Left cardiac atrium (tissue), 4 donors: ENCODE results near the gene HDLBP. TPM values are rescaled to one million over a fixed set of nuclear protein-coding genes. Genes with fewer than 3 reads are reported as not detected.
A peak's percentile ranks its signal among the peaks of the same experiment; 100 is the strongest.

Source experiments
- ATAC-seq, 2 donors: fragments of 200-7000 bp; cut with Tn5 transposase; one replicate each; pipeline ENCODE4 v1.9.1; 2020; ENCODE audit warnings: mild to moderate bottlenecking in 2 of 2, moderate library complexity in 2 of 2
- DNase-seq: peaks from one replicate; pipeline ENCODE4 v3.0.0-alpha.2; 2020
- intact Hi-C, 2 donors: fragments of 100-400 bp; cut with DNase I; formaldehyde crosslinking; loops; one replicate each; pipeline versions ENCODE4 v1.14.1 to v1.15.1; 2022 to 2023
- total RNA-seq, 2 donors: library from RNA; stranded (reverse); fragmentation: NEBNext Ultra II Directional; extraction: Animal tissue kit (Norgen Biotek cat#: 25700); gene quantifications; one replicate each; pipeline ENCODE4 v1.2.1, GENCODE V29; 2021
- donor health status: DM: no; HTN: yes; CAD: no.
- donor health status: DM: no; HTN: yes; CAD: no; lungs with severe emphysema.
- donor health status: DM: yes; HTN: yes; CAD: no.
- donor health status: Dilated cardiomyopathy.

HDLBP gene
- total RNA-seq, 2 donors from 2014 or later = 357 to 358 TPM

DNA sequence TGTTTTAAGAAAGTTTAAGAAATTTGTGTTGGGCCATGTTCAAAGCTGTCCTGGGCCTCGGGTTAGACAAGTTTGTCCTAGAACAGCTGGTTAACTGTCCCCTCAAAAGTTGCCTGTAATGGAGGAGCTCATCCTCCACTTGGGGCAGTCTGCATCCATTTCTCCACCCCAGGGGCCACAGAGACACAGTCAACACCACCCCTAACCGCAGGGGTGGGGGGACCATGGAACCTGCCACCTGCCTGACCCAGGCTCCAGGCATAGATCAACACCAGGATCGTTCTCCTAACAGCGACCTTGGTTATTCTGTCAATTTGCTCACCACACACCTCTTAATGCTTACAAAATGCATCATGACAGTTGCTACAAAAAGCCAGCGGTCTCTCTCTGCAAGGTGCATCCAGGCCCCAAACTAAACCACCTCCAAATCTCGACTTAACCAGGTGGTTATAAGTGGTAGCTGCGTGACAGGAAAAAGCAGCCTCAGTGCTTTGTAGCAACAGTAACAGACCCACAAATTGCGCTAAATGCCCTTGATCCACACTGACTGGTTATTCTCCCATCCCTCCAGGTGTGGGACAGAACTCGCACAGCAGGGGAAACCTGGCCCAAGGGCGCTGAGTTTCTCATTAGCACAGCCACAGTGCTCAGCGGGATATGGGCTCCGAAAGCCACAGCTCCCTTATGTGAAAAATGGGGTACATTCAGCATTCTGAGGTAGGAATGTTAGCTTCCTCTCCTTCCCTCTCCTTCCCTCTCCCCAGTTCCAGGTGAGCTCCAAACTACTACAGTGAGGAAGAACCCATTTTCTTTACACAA is 48.0 kb downstream of the HDLBP start:
- DNase-seq = no peak
- ATAC-seq = no peak
- intact Hi-C loops = no loop called here

DNA sequence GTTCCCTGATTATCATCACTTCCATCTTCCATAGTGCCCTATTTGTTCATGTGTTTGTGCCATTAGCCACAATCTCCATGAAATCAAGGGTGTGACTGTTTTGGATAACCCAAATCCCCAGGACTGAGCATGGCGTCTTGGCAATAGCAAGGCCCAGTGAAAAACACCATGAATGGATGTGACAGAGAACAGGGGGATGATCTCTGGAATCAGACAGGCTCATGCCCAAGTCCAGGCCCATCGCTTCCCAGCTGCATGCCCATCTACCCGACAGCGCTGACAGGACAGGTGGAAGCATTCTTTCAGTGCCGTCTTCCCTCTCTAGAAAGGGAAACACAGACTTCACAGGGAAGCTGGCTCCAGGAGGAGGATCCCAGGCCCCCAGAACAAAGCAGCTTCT is 50.0 kb downstream of the HDLBP start:
- intact Hi-C loops = no loop called here
- DNase-seq = no peak
- no peak for ATAC-seq

DNA sequence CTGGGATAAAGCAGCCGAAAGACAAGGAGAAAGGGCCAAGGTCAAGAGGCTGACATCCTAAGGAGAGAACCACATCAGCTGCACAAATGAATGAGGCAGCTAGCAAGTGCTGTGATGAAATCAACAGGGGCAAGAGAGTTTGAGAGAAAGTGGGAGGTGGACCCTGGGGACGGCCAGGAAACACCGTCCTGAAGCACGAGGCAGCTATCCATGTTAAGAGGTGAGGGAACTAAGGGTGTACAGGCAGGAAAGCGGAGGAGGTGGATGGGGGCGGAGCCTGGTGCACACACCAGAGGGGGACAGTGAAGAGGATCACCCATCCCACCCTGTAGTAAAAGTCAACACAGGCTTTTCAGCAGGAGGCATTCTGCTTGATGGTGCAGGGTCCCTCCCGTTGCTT is 52.4 kb downstream of the HDLBP start:
- intact Hi-C loops = no loop called here
- ATAC-seq = no peak
- DNase-seq = no peak

DNA sequence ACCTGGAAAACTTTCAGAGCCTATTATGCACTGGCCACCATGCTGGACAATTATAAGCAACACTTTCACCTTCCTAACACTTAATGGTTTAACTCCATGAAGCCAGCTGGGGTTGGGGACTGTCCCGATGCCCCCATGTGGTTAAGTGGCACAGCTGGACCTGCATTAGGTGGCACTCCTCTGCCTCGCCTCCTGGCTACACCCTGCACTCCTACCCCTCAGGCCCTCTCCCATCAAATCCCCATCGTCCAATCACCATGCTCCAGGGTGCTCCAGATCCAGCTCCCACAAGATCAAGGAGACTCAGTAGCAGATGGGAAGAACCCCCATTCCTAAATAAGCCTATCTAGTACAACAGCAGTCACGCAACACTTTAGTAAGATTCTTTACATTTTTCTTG is 53.8 kb downstream of the HDLBP start:
- DNase-seq (no peak), ATAC-seq (peak in 1 of 2 donors; percentile 14)
- intact Hi-C loops = no loop called here

DNA sequence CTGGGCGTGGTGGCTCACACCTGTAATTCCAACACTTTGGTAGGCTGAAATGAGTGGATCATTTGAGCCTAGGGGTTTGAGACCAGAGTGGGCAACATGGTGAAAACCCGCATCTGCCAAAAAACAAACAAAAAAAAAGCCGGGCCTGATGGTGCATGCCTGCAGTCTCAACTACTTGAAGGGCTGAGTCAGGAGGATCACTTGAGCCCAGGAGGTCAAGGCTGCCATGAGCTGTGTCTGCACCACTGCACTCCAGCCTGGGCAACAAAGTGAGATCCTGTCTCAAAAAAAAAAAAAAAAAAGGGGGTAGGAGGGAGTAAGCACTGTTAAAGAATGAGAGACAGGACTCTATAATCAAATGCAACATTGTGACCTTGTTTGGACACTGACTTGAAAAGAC is 54.6 kb downstream of the HDLBP start:
- intact Hi-C loops = no loop called here
- no peak for ATAC-seq

DNA sequence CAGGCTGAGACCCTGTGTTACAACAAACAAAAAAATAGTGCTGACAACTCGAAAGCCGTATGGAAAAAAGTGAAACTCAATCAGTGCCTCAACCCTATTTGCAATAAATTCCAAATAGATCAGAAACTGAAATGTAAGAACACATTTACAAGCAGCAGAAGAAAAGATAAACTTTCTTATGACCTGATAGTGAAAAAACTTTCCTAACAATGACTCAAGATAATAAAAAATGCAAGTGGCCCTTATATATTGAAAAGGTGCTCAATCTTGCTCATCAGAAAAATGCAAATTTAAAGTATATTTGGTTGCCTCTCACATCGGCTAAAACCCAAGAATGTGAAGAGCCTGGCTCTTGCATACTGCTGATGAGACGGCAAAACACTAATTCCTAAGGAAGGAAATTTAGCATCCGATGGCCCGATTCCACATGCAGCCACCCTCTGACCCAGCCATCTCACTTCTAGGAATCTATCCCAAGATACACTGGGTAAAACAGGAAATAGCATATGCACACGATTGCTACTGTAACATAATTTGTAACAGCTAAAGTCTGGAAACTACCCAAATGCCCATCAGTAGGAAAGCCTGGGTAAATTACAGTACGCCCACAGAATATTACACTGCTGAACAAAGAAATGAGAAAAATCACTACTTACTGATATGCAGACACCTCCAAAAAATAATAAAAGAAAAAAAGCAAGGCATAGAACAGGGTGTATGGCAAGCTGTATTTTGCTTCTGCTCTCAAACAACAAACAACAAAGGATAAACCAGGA is 56.8 kb downstream of the HDLBP start:
- ATAC-seq (no peak), DNase-seq (no peak)
- intact Hi-C loops = no loop called here

More for the DNA sequence above, 54.6 kb downstream of the HDLBP start:
- no peak for DNase-seq

DNA sequence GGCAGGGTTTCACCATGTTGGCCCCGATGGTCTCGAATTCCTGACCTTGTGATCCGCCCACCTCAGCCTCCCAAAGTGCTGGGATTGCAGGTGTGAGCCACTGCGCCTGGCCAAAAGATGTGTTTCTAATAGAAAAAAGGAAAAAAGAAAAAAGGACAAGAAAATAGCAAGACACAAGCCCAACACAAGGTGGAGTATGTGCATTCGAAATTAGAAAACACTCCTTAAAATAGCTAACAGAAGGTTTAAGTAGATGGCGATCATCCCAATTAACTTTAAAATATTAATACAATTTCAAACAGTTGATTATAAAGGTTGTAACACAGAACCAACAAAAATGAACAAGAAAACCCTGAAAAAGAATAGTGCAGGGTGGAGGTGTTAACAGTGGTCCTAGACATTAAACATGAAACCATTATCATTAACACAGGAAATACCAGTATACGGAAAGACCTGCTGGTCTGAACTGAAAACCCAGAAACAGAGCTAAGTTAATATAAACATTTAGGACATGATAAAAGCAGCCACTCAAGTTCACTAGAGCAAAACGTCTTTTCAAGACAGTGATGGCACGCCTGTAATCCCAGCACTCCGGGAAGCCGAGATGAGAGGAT is 57.9 kb downstream of the HDLBP start:
- intact Hi-C loops = no loop called here
- ATAC-seq = no peak
- no peak for DNase-seq

DNA sequence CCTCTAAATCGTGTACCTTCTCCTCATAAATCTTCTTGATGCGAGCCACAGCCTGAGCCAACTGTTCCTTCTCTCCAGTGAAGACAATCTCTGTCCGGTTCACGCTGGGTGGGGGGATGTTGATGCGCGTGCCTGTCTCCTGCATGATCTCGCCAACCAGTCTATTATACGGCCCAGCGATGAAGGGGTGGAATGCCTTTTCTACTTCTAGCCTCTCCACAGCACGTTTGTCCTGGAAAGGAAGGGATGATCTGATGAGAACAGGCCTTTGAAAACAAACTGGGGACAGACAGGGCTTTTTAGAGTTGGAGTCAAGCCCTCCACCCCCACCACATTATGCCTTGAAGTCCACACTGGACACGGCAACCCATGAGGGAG is 59.3 kb downstream of the HDLBP start:
- ATAC-seq (no peak), DNase-seq (no peak)
- intact Hi-C loops = no loop called here

DNA sequence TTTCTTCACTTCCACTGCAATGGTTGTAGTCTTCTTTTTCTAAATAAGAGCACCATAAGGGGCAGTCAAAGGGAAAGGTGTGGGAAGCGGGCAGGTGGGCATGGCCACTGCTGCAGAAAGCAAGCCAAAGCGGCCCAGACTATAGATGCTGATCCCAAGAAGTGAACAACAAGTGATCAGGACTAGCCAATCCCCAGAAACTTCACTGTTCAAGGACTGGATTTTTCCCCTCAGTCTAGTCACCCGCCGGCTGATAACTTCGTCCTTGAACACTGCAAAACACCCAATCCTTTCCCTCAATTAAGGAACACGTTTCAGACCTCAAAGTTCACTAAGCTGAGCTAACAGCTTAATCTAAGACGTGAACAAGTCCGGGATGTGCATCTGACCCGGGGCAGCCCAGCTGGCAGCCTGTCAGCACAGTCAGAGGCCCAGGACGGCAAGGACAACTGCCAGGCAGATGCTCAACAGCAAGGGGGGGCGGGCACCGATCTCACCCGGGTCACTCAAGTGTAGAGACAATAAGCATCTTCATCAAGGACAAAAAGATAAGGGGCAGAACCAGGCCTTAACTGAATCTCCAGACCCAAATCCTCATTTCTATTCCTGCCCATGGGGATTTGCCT is 59.8 kb downstream of the HDLBP start:
- intact Hi-C loops = no loop called here
- peak; percentile 41 to 49 for ATAC-seq
- no peak for DNase-seq

DNA sequence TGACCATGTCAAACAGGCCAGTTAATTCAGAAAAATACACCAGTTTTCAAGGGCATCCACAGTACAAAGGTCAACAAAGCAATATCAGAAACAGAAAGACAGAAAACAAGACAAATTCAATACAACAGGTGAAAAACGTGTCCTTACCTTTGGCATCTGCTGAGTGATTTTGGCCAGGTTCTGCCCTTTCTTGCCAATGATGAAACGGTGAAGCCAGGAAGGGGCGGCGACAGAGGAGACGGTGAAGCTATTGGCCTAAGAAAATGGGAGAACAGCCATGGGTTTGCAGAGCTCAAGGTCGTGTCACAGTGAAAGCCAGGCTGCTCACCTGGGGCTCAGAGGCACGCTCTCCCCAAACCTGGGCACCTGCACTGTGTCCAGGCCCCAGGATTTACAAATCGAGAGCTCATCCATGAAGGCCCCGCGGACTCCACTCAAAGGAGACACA is 60.5 kb downstream of the HDLBP start:
- ATAC-seq = no peak
- no peak for DNase-seq
- intact Hi-C loops = no loop called here

DNA sequence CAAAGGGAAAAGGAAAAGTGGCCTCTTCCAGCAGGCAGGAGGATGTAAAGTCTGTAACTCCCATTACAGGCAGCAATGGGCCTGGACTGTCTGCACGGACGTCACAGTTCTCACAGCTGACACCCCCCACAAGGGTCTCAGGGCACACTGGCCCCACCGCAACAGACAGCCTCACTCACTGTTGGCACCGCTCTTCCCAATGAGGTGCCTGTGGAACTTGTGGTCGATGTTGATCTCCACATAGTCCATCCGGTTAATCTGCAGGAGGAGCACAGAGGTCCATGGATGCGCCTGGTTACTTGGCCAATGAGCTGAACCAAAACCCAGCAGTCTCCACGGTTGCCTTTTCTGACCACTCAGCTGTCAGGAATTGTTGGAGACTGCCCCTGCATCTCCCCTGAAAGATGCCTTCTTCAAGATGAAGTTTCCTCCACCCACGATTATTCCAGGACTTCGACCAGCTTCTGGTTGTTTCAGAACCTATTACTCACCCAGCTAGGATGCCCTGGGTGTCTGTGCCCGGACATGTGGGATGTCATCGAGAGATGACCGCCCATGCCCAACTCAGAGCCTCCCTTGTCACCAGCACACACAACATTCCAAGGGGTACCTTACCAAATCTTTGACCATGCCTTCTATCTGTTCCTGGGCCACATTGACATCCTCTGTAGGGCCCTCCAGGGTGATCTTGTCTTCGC is 62.5 kb downstream of the HDLBP start:
- ATAC-seq (no peak), DNase-seq (no peak)
- intact Hi-C loops = no loop called here

DNA sequence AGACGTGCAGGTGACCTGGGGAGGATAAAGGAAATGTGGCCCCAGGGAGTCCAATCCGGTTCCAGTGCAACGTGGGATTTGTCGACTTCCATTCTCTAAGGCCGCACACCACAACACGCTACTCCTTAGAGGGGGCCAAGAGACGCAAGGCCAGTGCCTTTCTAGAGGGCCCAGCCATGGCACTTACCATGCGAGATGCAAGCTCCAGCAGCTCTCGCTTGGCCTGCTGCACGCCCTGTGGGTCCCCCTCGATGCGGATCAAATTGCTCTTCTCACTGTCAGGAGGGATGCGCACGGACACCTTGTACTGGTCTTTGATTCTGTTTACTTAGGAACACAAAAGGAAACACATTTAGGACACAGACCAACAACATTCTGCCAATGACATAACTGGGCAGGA is 65.8 kb downstream of the HDLBP start:
- ATAC-seq = no peak
- DNase-seq = no peak
- intact Hi-C loops = no loop called here

DNA sequence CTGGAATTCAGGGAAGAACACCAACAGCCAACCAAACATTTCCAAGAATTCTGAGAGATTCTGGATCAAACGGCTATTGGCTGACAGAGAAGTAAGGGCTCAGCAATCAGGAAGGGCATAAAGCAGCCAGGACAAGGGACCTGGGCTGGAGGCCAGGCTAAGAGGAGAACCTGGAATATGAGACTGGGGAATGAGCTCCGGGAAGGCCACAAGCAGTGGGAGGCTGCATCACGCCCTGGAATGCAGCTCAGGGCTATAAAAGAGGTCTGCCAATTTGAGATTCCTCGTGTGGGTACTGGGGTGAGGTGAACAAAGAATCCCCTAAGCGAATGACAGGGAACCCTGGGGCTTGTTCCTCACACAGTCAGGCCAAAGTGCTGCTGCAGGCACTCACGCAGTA is 66.6 kb downstream of the HDLBP start:
- ATAC-seq (no peak), DNase-seq (no peak)
- intact Hi-C loops = no loop called here

DNA sequence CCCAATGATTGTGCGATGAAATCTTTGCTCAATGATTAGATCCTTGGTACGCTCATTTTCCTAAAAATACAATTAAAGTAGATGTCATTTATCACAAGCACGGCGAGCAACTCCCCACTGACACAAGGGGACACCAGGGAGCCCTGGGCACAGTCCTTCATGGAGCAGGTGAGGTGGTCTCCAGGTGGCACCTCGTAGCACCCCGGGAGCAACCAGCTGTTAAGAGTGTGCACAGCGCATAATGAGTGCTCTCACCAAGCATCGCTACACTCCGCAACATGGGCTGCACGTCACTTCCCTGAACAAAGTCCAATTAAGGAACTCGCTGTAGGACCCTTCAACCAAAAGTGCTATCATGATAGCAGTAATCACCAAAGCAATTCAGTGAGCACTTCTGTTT is 67.2 kb downstream of the HDLBP start:
- ATAC-seq = no peak
- intact Hi-C loops = no loop called here
- DNase-seq = no peak

DNA sequence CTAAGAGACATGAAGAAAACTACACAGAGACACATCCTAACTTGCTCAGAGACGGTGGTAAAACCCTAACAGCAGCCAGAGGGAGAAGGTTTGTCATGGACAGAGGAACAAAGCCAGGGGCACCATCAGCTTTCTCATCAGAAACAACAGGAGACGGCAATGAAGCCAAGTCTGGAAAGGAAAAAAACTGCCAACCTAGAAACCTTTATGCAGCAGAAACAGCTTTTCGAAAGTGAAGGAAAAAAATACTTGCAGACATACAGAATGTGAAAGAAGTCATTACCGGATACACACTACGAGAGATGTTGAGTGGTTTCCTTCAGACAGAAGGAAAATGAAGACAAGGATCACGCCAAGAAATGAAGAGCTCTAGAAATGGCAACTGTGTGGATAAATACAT is 71.1 kb downstream of the HDLBP start:
- intact Hi-C loops = no loop called here
- no peak for ATAC-seq
- DNase-seq = no peak

DNA sequence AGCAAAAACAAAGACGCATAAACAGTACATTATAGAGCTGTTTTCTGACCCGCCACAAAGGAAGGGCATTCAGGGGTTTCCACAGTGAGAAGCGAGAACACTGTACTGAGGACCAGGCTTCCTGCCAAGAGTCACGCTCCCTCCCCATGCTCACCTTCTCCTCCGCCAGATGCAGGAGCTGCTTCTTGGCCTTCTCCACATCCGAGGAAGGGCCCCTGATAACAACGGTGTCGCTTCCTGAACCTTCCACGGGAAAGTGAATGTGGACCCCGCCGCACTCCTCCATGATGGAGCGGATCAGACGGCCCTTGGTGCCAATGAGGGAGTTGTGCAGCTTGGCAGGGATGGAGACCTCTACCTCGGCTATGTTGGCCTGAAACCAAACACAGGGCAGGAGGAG is 73.2 kb downstream of the HDLBP start:
- intact Hi-C loops = no loop called here
- DNase-seq (no peak), ATAC-seq (no peak)

DNA sequence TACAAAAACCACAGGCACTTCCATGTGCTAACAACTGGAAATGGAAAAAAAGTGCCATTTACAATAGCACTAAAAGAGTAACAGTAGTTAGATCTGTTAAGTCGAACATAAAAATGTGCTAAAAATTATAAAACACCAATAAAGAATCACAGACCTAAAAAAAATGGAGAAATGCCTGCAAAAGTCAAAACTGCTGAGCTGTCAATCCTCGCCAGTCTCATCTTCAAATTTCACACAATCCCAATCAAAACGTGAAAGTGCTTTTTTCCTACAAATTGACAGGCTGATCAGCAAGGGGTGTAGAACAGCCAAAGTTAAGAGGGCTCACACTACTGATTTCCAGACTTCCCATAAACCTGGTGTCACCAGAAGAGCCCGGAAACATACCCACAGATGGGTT is 73.8 kb downstream of the HDLBP start:
- ATAC-seq (no peak), DNase-seq (no peak)
- intact Hi-C loops = no loop called here

DNA sequence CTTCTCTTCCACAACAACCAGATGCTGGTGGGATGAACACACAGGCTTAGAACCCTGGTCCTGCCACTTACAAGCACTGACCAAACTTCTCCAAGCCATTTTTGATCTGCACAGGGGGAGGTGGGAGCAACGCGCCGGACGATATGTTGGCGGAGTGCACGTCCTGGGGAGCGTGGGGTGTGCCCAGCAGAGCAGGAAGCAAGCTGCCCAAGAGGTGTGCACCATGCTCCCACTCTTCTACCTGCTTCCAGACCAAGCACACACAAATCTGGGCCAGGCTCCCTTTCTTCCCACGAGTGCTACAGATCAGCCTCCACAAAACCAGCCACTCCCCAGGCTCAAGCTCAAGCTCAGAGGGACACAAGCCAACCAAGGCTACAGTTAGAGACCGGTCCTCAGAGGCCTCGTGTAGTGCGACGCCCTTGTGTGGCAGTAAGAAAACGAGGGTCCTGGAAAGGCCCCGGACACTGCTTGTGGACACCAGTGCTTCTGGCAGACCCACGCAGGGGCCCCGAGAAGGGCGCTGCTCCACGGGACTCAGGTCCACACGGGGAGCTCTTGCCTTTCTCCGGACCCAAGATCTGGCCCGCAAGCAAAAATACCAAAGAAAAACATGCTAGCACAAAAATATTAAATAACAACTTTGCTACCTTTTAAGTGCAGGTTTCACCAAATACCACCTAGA is 75.0 kb downstream of the HDLBP start:
- DNase-seq (no peak), ATAC-seq (no peak)

More for the DNA sequence above, 75.0 kb downstream of the HDLBP start:
- intact Hi-C loops = no loop called here
